DMS53 treated with DMSO at 0.1 percent for 48 hours (cell line): ENCODE measurements around the gene VPS25.
"Not testable (repeated sequence)": the region's sequence is repeated elsewhere in the genome, so short reads cannot be mapped to it uniquely, and the experiment has no call there.

Source experiments
- DNase-seq: peaks from one replicate; lab custom pipeline; 2025; ENCODE audit not compliant: unreplicated experiment; lab: John Stamatoyannopoulos, UW

Gene VPS25

DNA sequence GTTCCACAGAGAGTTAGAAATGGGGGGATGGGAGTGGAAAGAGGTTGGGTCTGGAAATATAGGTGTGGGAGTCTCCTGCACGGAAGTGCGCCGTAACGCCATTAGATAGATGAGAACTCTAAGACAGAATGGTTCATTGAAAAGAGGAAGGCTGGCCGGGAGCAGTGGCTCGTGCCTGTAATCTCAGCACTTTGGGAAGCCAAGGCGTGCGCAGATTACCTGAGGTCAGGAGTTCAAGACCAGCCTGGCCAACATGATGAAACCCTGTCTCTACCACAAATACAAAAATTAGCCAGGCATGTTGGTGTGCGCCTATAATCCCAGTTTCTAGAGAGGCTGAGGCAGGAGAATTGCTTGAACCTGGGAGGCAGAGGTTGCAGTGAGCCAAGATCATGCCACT lies 5.2 kb upstream of the VPS25 start:
- not testable (repeated sequence) for DNase-seq

DNA sequence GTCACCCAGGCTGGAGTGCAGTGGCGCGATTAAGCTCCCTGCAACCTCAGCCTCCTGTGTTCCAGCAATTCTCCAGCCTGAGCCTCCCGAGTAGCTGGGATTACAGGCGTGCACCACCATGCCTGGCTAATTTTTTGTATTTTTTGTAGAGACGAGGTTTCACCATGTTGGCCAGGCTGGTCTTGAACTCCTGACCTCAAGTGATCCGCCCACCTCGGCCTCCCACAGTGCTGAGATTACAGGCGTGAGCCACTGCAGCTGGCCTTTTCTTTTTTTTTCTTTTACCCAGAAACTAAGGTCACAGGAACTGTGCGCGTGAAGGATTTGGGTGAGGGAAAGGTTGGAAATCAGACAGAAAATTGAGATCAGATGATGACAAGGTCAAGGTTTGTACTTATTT lies 3.3 kb upstream of the VPS25 start:
- not testable (repeated sequence) for DNase-seq

DNA sequence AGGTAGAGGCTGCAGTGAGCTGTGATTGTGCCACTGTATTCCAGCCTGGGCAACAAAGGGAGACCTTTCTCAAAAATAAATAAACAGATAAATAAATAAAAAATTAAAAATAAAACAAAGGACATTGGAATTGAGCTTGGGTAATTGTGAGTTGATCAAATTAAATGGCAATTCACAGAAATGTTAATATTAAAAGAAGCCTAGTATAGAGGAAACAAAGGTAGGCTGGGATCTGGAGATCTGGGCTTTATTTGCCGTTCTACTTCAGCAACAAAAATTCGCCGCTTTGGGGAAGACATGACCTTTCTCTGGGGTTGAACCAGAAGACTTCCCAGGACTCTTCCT lies 332 bp upstream of the VPS25 start:
- no peak for DNase-seq

DNA sequence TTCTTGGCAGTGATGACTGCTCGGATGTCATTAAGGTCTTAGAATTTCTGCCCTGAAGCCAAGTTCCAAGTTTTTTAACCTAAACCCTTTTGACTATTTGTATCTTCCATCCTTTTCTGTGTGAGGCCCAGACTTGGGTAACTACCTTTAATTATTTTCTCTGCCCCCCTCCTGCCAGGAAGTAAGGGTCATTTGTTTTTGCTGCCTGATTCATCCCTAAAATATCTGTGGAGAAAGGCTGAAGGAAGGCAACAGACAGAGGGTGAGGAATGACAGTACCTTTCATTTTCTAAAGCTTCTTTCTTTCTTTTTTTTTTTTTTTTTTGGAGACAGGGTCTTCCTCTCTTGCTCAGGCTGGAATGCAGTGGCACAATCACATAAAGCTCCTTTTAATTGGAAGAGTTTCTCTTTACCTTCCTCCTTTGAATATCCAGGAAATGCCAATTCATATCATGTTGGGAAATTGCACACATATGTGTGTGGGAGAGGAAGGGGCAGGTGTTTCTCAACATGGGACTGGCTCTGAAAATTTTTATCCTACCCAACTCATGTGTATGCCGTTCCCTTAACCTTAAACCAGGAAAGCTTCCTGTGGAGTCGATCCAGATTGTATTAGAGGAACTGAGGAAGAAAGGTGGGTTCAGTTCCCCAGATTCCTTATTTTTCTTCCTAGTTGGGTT lies 957 bp downstream of the VPS25 start:
- no peak for DNase-seq

DNA sequence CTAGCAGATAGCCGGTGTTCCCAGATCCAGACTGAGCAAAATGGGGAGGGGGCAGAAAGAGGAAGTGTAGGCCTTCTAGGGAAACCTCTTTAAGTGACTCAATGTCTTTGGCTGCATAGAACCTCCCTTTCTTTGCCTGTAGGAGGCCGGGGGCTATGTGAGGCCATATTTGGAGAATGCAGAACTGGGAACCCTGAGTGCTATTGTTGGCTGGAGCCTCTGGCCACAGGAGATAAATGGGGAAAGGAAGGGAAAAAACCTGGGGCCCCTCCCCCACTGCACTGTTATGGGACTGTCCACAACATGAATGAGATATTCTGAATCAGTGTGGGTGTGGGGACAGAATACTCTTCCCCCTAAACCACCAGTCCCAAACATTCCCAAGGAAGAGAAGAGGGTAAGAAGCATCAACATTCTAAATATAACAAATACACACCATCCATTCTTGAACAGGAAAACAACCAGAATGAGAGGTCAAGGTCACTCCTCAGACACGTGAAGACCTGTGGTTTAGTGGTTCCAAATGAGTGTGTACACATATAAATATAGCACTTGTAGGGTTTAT lies 2.4 kb downstream of the VPS25 start:
- no peak for DNase-seq

DNA sequence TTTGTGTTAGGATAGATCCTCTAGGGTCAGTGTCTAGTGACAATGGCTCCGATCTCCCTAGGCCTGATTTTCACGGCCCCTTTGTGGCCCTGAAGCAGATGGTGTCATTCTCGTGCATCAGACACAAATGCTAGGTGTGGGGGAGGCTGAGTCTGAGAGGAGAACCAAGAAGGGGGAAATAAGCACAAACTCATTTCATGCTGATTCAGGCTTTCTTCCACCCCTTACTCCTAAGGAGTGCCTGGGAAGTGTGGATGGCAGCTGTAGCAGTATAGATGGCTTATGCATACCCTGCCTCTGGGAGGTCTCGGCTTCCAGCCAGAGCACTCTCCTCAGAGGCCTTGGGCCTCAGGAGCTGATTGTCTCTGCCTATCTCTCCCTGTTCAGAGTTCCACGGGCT lies 5.3 kb downstream of the VPS25 start:
- no peak for DNase-seq

DNA sequence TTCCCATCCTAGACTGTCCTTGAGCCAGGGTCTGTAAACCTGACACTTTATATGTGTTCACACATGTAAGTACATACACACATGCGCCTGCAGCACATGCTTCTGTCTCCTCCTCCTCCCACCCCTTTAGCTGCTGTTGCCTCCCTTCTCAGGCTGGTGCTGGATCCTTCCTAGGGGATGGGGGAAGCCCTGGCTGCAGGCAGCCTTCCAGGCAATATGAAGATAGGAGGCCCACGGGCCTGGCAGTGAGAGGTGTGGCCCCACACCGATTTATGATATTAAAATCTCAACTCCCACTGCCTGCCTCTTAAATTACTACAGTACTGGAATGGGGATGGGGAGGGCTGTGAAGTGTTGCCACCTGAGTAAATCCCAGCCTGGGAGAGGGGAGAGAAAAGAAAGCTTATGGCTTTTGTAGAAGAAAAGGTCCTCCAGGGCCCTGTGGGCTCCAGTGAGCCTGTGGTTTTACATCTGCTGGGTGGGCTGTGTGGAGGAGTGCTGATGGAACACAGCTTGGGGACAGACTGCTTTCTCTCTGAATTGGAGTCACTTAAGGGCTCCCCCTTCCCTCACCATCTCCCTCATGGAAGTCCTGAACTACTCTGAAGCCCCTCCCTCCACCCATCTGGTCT lies 6.2 kb downstream of the VPS25 start:
- no peak for DNase-seq

DNA sequence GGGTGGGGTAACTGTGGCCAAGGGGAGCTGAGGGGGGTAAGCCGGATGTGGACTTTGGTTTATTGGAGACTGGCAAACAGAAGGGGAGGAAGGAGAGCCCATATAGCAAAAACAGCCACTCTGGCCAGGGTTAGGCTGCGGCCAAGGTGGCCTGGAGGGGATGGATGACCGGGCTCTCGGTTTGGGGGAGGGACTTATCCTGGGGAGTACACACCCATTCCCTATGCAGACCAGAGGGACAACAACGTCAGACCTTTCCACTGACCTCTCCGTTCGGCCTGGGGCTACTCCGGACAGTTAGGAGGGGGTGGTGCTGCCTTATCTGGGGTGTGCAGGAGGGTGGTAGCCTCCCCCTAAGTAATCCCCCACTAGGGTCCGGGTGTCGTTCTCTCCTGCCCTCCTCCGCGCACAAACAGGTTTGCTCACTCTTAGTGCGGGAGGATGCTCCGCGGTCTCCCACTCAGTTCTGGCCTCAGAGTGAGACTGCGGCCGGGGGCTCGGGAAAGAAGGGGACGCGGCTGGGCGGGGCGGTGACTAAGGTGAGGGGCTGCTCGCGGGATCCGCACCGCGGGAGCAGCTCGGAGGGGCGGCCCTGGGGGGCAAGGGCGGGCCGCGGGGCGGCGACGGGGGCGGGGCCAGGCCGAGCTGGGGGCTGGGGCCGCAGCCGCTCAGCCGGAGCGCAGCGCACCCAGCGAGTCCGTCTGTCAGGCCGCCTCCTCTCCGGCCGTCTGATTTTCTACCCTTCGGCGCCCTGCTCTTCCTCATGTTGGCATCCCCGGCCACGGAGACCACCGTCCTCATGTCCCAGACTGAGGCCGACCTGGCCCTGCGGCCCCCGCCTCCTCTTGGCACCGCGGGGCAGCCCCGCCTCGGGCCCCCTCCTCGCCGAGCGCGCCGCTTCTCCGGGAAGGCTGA lies 6.9 kb downstream of the VPS25 start, which contains the start of gene WNK4:
Gene WNK4, plus strand, starts transcription at position 675 of the 915 bp plus-strand sequence. Its CDS starts 89 bp downstream, at position 764.
- no peak for DNase-seq

DNA sequence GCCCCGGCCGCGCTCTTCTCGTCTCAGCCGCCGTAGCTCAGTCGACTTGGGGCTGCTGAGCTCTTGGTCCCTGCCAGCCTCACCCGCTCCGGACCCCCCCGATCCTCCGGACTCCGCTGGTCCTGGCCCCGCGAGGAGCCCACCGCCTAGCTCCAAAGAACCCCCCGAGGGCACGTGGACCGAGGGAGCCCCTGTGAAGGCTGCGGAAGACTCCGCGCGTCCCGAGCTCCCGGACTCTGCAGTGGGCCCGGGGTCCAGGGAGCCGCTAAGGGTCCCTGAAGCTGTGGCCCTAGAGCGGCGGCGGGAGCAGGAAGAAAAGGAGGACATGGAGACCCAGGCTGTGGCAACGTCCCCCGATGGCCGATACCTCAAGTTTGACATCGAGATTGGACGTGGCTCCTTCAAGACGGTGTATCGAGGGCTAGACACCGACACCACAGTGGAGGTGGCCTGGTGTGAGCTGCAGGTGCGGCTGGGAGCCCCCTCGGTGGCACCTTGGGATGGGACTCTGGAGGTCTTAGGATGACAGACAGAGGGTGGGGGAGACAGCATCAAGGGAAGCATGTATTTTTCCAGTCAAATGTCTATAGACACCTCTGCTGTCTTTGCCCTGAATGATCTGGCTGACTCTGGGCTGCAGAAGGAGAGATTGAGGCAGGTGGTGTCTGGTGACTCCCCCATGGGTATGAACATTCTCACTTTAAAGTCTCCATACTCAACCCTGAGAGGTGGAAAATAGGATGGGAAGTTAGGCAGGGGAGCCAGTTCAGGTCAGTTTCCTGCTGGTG lies 7.8 kb downstream of the VPS25 start:
- DNase-seq: no peak

DNA sequence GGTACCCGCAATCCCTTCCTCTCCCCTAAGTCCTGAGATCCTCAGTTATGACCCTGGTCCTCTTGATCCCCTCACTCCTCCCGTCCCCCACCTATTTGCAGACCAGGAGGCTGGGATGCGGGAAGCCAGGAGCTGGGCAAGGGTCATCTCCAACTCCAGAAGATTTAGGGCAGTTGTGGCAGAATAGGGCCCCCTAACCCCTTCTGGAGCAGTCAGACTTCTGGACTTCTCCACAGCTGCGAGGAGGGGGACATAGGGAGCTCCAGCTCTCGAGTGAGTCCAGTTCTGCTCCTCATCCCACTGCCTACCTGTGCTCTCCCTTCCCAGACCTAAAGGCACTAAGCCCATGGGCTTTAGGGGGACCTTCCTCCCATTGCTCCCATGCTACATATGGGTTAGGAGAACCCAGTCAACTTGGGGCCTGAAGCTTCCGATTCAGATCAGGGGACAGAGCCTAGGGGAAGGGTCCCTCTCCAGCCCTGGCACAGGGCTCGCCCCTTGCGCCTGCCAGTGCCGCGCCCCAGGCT lies 8.5 kb downstream of the VPS25 start:
- no peak for DNase-seq

DNA sequence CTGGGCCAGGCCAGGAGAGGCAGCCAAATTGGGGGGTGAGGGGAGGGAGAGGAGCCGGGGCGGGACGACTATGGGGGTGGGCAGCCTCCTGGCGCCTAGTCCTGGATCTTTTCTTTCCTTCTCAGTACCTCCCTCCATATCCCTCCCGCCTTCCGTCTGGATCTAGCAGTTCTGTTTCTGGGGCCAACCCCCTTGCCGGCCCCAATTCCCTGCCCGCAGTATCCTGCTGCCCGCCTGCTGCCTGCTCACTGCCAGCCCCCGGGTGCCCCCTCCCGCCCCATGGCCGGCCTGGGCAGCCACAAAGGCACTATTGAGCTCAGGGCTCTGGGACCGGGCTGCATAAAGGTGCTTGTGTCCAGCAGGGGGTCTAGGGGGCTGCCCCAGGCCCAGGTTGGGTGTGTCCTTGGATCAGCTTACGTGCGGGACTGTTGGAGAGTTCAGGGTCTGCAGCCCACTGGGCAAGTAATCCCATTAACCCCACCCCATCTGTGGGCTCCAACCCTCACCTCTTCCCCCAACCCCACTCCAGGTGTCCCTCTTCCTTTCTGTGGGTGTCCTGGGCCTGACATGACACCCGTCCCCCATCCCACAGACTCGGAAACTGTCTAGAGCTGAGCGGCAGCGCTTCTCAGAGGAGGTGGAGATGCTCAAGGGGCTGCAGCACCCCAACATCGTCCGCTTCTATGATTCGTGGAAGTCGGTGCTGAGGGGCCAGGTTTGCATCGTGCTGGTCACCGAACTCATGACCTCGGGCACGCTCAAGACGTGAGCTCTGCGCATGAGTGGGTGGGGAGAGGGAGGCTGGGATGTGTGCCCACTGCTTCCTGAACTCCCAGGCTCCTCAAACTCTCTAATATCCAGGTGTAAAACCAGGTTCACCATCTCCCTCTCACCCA lies 9.2 kb downstream of the VPS25 start:
- no peak for DNase-seq

DNA sequence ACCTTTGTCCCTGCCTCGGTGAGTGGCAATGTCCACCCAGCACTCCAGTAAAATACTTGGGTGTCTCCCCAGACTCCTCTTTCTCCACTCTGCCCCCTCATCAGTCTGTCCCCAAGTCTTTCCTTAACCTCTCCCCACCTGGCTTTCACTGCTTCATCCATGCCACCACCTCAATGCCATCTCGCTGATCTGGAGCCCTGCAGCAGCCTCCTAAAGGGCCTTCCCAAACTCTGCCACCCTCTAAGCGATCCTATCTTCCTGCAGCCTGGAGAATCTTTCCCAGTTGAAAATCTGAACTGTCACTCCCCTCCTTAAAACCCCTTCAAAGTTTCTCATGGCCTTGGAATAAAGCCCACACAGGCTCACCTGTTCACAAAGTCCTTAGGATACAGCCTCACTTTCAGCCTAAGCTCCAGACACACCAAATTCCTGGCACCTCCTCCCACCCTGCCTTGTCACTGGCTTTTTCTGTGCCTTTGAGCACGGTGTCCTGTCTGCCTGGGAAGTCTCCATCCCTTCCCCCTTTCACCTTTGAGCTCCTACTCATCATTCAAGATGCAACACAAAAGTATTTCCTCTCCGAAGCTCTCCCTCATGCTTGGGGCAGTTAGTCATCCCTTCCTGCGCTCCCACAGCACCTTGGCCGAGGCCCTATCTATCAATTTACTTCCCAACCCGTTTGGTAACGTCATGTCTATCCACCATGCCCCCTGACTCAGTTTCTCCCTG lies 10.0 kb downstream of the VPS25 start:
- no peak for DNase-seq

DNA sequence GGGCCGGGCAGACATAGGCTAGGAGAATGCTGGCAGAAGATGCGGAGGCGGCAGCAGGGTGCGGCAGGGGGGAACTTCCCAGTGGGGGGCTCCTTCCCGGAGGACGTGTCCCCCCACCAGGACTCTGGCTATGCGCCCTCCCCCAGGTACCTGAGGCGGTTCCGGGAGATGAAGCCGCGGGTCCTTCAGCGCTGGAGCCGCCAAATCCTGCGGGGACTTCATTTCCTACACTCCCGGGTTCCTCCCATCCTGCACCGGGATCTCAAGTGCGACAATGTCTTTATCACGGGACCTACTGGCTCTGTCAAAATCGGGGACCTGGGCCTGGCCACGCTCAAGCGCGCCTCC lies 10.5 kb downstream of the VPS25 start:
- DNase-seq: no peak

DNA sequence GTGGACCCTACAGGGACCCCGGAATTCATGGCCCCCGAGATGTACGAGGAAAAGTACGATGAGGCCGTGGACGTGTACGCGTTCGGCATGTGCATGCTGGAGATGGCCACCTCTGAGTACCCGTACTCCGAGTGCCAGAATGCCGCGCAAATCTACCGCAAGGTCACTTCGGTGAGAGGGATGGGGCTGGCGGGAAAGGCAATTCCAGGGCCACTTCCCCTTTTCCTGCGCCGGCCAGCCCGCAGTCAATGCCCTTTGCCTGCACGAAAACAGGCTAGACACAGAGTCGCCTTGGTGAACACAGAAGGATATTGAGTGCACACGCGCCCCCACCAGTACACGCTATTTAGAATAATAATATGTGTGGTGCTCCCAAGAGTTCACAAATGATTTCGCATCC lies 11.2 kb downstream of the VPS25 start:
- DNase-seq: peak; percentile 23

DNA sequence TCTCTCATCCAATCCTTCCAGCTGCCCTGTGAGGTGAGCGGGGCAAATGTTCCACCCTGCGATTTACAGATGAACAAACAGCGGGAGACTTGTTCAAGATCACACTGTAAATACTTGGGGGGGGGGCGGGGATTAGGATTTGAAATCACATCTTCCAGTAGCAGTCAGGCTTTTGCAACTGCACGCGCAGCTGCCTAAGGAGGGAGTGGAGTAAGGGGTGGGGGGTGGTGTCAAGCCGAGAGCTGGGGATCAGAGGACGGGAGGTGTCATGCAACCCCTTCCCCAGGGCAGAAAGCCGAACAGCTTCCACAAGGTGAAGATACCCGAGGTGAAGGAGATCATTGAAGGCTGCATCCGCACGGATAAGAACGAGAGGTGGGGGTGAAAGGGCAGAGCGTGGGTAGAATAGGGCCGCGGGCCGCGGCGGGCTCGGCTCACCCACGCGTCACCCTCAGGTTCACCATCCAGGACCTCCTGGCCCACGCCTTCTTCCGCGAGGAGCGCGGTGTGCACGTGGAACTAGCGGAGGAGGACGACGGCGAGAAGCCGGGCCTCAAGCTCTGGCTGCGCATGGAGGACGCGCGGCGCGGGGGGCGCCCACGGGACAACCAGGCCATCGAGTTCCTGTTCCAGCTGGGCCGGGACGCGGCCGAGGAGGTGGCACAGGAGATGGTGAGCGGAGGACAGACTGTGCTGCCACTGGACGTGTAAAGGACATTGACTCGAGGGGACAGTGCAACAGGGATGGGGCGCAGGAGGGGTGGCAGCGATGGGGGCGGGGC lies 11.8 kb downstream of the VPS25 start:
- DNase-seq: no peak

DNA sequence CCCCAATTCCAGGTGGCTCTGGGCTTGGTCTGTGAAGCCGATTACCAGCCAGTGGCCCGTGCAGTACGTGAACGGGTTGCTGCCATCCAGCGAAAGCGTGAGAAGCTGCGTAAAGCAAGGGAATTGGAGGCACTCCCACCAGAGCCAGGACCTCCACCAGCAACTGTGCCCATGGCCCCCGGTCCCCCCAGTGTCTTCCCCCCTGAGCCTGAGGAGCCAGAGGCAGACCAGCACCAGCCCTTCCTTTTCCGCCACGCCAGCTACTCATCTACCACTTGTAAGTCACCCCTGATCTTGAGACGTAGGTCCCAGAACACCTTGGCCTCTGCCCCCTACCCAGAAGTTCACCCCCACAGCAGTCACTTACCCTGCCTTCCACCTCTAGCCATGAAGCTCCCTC lies 14.0 kb downstream of the VPS25 start:
- no peak for DNase-seq

DNA sequence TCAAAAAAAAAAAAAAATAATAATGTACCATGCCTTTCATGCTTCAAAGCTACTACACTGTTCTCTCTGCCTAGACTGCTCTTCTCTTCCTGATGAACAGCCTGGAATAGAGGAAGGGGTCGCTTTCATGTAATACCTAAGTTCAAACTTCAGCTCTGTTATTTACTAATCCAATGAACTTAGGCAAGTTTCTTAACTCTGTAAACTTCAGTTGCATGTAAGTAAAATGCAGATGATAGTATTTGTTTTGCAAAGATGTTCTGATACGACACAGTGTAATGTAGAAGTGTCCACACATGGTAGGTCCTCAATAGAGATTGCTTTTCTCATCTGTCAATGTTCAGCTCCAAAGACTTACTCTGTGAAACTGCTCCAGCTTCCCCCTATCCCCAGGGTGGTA lies 18.7 kb downstream of the VPS25 start:
- no peak for DNase-seq

DNA sequence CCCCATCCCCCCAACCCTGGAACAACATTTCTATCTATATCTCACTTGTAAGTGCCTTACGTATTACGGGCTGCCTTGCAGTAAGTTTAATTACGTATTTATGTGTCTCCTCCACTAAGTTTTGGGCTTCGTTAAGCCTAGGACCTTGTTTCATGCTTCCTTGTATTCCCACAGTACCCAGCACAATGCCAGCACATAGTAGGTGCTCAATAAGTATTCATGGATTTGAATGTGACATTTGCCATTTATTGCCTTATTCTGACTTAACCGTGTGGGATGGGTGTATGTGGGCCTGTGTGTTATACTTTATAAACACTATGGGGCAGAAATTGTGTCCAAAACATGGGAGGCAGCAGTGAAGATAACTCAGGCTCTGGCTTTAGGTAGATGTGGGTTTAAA lies 19.3 kb downstream of the VPS25 start:
- DNase-seq: no peak
